Activated naive CD4-positive, alpha-beta T cell treated with anti-CD3 and anti-CD28 coated beads, Interleukin-2, amount 50 U/mL, for 24 hours (primary cell): ENCODE data around the gene CFAP20DC.
"Not testable (repeated sequence)": the region's sequence is repeated elsewhere in the genome, so short reads cannot be mapped to it uniquely, and the experiment has no call there.

Experiments
- H3K27ac Mint-ChIP-seq: one replicate; pipeline ENCODE4 v1.8.0; 2021; ENCODE audit warnings: mild to moderate bottlenecking, mixed read lengths
- H3K27me3 Mint-ChIP-seq: one replicate; pipeline ENCODE4 v1.8.0; 2021; ENCODE audit warnings: mixed read lengths
- H3K36me3 Mint-ChIP-seq: one replicate; pipeline ENCODE4 v1.8.0; 2021; ENCODE audit warnings: mixed read lengths
- H3K4me1 Mint-ChIP-seq: one replicate; pipeline ENCODE4 v1.8.0; 2021; ENCODE audit warnings: mixed read lengths
- H3K4me3 Mint-ChIP-seq: one replicate; pipeline ENCODE4 v1.8.0; 2021; ENCODE audit warnings: mild to moderate bottlenecking, mixed read lengths
- H3K9me3 Mint-ChIP-seq: one replicate; pipeline ENCODE4 v1.8.0; 2021; ENCODE audit warnings: mixed read lengths

Gene CFAP20DC

DNA sequence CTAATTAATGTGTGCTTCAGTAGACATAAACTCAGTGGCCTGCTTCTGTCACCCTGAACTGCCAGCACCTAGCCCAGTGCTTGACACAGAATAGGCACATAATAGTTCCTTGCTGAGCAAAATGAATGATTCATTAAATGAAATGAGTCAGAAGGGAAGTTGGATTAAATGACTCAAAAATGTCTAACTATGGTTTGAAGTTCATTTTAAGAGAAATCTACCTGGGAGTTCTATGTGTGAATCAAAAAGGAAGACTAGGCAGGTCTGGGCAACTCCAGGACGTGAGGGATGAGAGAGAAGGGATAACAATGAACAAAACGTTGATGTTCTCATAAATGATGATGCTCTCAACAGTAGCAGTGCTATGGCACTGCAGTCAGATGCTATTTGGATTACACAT, 175.0 kb downstream of the CFAP20DC start:
- H3K4me1 Mint-ChIP-seq, result no peaks in the 10 kb centered on the region
- no peak overlapping the region for H3K27ac Mint-ChIP-seq
- peaks cover 1% of the 10 kb centered on the region for H3K27me3 Mint-ChIP-seq
- no peak overlapping the region for H3K4me3 Mint-ChIP-seq
- H3K9me3 Mint-ChIP-seq, result no peaks in the 10 kb centered on the region
- H3K36me3 Mint-ChIP-seq, result no peaks in the 10 kb centered on the region

DNA sequence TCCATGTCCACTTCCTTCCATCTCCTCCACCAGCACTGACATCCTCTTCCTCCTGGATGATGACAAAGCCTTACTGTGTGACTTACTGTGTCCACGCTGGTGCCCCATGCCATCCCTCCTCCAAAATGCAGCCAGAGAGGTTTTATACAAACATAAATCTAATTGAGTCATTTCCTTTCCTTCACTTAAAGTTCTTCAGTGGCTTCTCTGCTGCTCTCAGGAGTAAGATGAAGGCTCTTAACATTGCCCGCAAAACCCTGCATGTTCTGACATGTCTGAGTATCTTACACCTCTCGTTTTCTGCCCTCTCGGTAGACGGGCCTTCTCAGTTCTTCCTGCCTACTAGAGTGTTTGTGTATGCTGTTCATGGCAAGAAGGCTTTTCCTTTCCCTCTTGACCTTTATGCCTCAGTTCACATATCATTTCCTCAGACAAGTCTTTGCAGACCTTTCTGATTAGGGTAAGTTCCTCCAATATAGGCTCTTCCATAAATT, 175.5 kb downstream of the CFAP20DC start:
- H3K27me3 Mint-ChIP-seq, result peaks cover 1% of the 10 kb centered on the region
- H3K4me3 Mint-ChIP-seq, result no peak overlapping the region
- H3K27ac Mint-ChIP-seq, result no peak overlapping the region
- no peaks in the 10 kb centered on the region for H3K4me1 Mint-ChIP-seq
- H3K9me3 Mint-ChIP-seq, result no peaks in the 10 kb centered on the region
- H3K36me3 Mint-ChIP-seq, result no peaks in the 10 kb centered on the region

DNA sequence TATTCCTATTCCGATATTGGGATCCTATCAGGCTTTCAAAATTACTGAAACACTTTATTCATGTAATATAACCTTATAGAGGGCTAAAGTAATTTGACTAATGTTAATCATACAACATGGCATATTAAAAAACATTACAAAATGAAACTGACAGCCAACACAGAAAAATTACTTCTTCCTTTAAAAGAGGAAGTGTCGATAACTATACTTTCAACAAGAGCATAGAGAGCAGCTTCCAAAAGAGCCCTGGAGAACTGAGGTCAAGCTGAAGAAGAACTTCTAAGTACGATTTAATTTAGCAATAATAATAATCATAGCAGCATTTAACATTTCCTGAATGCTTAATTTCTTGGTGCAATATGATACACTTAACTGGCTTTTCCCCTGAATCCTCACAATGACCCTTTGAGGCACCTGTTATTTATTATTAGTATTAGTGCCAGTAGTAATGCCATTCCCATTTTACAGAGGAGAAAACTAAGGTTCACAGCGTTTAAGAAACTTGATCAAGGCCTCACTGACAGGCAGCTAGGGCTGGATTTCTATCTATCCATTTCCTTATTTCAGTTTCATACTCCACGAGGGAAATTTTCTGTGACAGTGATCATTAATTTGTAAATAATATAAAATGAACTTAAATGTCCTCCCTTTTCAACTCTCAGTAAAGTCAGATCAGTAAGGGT, 181.6 kb downstream of the CFAP20DC start:
- Mint-ChIP-seq H3K4me1 (no peaks in the 10 kb centered on the region), H3K27ac (no peak overlapping the region), H3K27me3 (peaks cover 1% of the 10 kb centered on the region), H3K9me3 (no peaks in the 10 kb centered on the region), H3K36me3 (no peaks in the 10 kb centered on the region), H3K4me3 (no peak overlapping the region)

DNA sequence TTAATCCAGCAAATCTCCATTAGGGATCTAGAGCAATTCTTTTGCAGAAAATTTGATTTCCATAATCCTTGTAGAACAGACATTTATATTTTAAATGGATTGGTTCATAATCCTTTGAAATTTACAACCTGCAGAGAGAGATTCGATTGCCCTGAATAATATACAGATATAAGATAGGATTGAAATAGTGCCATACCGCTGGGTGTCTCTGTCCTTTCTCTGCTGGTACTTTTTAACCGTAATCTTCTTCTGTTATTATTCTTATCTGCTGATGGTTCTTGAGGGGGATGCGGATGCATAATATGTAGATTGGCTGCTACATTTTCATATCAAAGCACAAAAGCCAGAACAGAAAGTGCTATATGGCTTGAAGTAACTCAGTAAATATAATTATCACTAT, 182.2 kb downstream of the CFAP20DC start:
- H3K9me3 Mint-ChIP-seq, result no peaks in the 10 kb centered on the region
- H3K36me3 Mint-ChIP-seq, result no peaks in the 10 kb centered on the region
- H3K27me3 Mint-ChIP-seq, result peaks cover 1% of the 10 kb centered on the region
- no peak overlapping the region for H3K27ac Mint-ChIP-seq
- no peak overlapping the region for H3K4me3 Mint-ChIP-seq
- H3K4me1 Mint-ChIP-seq, result no peaks in the 10 kb centered on the region

DNA sequence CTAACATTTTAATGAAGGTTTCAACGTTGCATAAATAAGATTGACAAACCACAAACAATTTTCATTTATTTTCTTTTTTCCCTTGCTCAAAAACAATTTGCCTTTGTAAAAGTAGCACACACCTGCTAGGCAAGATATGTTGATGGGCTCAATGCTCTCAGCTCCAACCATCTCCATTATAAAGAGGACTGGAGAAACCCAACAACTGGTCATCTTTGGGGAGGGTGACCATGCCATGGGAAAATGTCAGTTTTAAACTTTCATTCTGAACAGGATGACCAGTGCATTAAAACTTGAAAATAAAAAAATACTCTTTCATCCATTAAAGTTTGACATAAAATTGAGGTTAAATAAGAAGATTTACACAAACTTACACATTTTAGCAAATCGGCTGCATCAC, 183.7 kb downstream of the CFAP20DC start:
- Mint-ChIP-seq H3K4me3 (no peak overlapping the region), H3K9me3 (no peaks in the 10 kb centered on the region), H3K4me1 (no peaks in the 10 kb centered on the region), H3K27ac (no peak overlapping the region), H3K27me3 (peaks cover 4% of the 10 kb centered on the region), H3K36me3 (no peaks in the 10 kb centered on the region)

DNA sequence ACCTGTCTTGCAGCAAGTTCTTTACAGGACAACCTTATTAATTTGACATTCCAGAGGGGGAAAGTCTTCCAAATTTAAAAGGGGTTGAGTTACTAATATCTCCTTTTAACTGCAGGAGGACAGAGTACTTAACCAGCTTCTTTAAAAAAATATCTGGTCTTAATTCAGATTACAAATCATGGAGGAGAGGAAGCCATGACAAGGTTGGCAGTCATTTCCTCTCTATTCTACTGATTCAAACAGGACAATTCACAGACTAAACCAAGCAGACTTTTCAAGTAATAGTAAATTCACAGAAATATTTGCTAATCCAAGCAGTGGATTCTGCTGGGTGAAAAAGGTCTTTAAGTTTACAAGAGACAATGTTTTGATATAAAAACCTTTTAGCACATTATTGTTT, 185.3 kb downstream of the CFAP20DC start:
- no peaks in the 10 kb centered on the region for H3K4me1 Mint-ChIP-seq
- no peak overlapping the region for H3K27ac Mint-ChIP-seq
- no peaks in the 10 kb centered on the region for H3K9me3 Mint-ChIP-seq
- peaks cover 6% of the 10 kb centered on the region for H3K27me3 Mint-ChIP-seq
- H3K4me3 Mint-ChIP-seq, result no peak overlapping the region
- H3K36me3 Mint-ChIP-seq, result no peaks in the 10 kb centered on the region

DNA sequence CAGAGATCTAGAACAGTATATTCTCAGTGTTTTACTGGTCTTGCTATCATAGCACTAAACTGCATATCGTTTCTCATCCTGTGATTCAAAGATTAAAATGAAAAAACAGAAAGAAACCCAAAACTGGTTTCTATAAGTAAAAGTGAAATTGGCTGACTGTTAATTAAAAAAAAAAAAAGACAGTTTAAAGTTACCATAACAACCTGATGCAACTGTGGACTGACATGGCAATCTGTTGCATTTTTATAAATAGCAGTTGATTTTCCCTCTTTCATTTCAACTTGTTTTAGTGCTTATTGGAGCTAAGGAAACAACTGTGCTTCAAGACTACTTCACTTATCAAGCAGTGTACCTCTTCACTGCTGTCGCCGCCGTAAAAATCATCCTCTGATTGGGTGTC, 186.6 kb downstream of the CFAP20DC start:
- Mint-ChIP-seq H3K4me1 (no peaks in the 10 kb centered on the region), H3K27ac (no peak overlapping the region), H3K4me3 (no peak overlapping the region)

DNA sequence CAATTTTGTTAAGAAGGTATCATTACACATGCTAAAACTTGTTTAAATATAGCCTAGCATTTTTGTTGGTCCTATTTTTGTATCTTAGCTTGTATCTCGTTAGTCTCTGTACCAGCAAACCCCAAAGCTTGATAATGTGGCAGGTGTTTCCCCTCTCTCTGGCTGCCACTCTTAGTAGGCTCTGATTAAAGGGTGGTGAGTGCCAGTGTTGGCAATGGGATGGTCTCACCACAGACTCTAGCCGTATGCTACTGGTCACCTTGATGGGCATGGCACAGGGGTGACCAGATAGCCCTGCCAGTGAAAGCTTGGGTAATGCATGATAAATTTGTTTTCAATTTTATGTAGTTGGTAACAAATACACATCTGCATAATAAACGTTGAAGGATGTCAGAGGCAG, 188.3 kb downstream of the CFAP20DC start:
- Mint-ChIP-seq H3K4me3 (no peak overlapping the region), H3K4me1 (no peaks in the 10 kb centered on the region), H3K27me3 (peaks cover 6% of the 10 kb centered on the region), H3K27ac (no peak overlapping the region), H3K9me3 (no peaks in the 10 kb centered on the region), H3K36me3 (no peaks in the 10 kb centered on the region)

More for the DNA sequence above, 186.6 kb downstream of the CFAP20DC start:
- H3K9me3 Mint-ChIP-seq, result no peaks in the 10 kb centered on the region
- H3K27me3 Mint-ChIP-seq, result peaks cover 6% of the 10 kb centered on the region
- no peaks in the 10 kb centered on the region for H3K36me3 Mint-ChIP-seq

DNA sequence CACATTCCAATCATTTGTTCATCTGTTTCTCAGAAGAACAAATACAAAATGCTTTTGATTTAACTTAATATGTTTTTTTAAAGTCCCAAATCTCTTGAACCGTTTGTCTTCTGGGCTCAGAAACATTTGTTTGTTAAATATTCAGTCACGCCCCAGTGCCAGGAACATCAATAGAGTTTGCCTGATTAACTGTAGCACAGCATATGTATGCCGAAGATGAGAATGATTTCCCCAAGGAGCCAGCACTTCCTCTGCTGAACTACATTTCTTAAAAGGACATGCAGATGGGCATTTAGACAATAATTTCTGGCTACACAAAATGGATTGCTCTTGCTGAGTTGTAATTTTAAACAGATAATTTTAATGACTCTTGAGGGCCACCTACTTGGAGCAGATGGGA, 191.7 kb downstream of the CFAP20DC start:
- no peak overlapping the region for H3K4me3 Mint-ChIP-seq
- peaks cover 4% of the 10 kb centered on the region for H3K27me3 Mint-ChIP-seq
- H3K4me1 Mint-ChIP-seq, result no peaks in the 10 kb centered on the region
- H3K36me3 Mint-ChIP-seq, result no peaks in the 10 kb centered on the region
- no peak overlapping the region for H3K27ac Mint-ChIP-seq
- no peaks in the 10 kb centered on the region for H3K9me3 Mint-ChIP-seq

DNA sequence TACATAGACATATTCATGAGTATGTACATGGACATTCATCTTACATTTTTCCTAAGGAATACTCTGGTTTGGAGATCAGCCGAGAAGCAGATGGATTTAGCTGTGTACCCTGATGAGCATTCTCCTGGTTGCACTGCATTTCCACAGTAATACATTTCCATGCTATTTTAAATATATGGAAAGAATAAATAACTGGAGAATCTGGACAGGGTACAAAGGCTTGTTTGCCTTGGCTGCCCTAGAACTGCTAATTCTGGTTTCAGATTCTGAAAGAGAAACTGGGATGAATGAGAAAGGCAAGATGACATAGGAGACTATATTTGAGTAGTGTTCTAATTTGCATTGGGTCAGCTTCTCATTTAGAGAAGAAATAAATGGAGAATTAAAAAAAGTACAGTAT, 192.4 kb downstream of the CFAP20DC start:
- H3K4me1 Mint-ChIP-seq, result no peaks in the 10 kb centered on the region
- no peaks in the 10 kb centered on the region for H3K9me3 Mint-ChIP-seq
- no peak overlapping the region for H3K4me3 Mint-ChIP-seq
- H3K36me3 Mint-ChIP-seq, result no peaks in the 10 kb centered on the region
- H3K27ac Mint-ChIP-seq, result no peak overlapping the region
- H3K27me3 Mint-ChIP-seq, result peaks cover 4% of the 10 kb centered on the region

DNA sequence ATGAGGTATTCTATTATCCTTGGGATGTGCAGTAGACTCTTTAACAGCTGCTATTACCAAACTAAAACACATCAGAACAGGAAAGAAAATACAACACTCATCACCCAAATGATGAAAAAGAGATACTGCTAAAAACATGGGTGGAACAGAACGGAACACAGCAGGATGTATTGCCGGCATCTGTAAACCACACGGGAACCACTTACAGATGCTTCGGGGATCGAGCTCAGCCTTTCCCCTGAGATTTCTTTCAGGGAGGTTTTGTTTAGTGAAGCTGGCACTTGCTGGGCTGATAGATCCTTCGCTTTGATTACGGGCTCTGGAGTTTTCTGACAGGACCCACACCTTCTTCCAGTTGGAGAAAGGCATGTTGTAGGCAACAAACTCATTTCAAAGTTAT, 201.0 kb downstream of the CFAP20DC start:
- H3K4me3 Mint-ChIP-seq, result no peak overlapping the region
- H3K27me3 Mint-ChIP-seq, result no peaks in the 10 kb centered on the region
- H3K36me3 Mint-ChIP-seq, result no peaks in the 10 kb centered on the region
- no peaks in the 10 kb centered on the region for H3K9me3 Mint-ChIP-seq
- no peak overlapping the region for H3K27ac Mint-ChIP-seq
- H3K4me1 Mint-ChIP-seq, result no peaks in the 10 kb centered on the region

DNA sequence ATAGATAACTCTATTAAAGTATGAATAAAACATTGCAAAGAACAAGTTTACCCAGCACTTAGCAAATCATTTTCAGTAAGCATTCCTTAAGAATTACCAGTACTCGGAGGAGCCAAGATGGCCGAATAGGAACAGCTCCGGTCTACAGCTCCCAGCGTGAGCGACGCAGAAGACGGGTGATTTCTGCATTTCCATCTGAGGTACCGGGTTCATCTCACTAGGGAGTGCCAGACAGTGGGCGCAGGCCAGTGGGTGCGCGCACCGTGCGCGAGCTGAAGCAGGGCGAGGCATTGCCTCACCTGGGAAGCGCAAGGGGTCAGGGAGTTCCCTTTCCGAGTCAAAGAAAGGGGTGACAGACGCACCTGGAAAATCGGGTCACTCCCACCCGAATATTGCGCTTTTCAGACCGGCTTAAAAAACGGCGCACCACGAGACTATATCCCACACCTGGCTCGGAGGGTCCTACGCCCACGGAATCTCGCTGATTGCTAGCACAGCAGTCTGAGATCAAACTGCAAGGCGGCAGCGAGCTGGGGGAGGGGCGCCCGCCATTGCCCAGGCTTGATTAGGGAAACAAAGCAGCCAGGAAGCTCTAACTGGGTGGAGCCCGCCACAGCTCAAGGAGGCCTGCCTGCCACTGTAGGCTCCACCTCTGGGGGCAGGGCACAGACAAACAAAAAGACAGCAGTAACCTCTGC, 207.6 kb downstream of the CFAP20DC start:
- H3K9me3 Mint-ChIP-seq, H3K36me3 Mint-ChIP-seq, H3K27me3 Mint-ChIP-seq, H3K4me3 Mint-ChIP-seq, H3K4me1 Mint-ChIP-seq, H3K27ac Mint-ChIP-seq: not testable (repeated sequence)

DNA sequence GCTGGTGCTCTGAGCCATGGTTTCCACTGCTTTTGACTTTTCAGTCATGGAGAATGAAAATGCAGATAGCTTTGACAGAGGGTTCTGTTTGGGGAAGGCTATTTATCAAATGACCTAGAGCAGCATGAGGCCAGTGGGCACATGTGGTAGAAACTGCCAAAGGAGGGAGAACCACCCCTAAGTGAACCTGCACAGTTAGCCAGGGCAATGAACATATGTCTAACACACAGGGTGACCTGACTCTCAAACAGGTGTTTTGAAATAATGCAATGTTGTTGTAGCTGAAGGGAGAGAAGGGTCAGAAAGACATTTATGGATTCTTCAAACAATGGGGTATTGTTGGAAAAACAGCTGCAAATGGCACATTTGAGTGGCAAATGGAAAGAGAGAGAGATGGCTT, 208.9 kb downstream of the CFAP20DC start:
- H3K4me1 Mint-ChIP-seq, result no peaks in the 10 kb centered on the region
- no peaks in the 10 kb centered on the region for H3K36me3 Mint-ChIP-seq

DNA sequence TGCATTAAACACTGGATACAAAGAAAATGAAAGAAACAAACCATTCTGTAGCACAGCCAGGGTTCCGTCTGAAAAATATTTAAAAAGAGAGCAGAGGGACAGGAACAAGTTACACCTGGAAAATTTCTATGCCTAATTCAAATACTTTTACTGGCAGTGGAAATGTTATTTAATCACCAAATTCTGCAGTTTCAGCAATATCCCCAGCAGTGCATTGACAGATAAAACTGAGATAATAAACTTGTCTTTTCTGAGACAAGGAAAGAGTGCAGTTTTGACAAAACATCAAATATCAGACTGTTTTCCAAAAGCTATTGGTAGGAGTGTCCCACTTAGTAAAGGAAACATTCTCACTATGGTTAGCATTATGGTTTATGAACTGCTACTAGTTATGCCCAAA, 209.9 kb downstream of the CFAP20DC start:
- H3K9me3 Mint-ChIP-seq, result no peaks in the 10 kb centered on the region
- no peaks in the 10 kb centered on the region for H3K4me1 Mint-ChIP-seq
- no peak overlapping the region for H3K27ac Mint-ChIP-seq
- H3K27me3 Mint-ChIP-seq, result peaks cover 2% of the 10 kb centered on the region
- H3K4me3 Mint-ChIP-seq, result no peak overlapping the region
- H3K36me3 Mint-ChIP-seq, result no peaks in the 10 kb centered on the region

More for the DNA sequence above, 208.9 kb downstream of the CFAP20DC start:
- H3K9me3 Mint-ChIP-seq, result no peaks in the 10 kb centered on the region
- H3K27me3 Mint-ChIP-seq, result peaks cover 2% of the 10 kb centered on the region
- no peak overlapping the region for H3K27ac Mint-ChIP-seq
- H3K4me3 Mint-ChIP-seq, result no peak overlapping the region

DNA sequence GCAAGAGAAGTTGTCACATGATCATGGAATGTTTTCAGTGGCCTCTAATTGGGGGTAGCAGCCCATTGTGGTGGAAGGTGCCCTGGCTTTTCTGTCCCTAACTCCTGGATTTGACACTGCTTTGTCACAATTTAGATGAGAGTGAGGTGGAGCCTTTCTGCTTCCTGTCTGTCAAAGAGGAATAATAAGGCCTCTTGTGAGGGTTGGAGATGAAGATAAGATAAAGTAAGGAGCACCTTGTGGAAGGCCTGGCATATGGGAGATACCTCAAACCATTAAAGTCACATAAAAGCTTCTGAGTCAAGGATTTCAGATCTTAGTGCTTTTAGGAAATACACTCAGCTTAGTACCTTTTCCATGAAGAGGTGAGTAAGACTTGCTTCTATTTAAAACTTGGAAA, 210.6 kb downstream of the CFAP20DC start:
- no peak overlapping the region for H3K4me3 Mint-ChIP-seq
- H3K27ac Mint-ChIP-seq, result no peak overlapping the region
- H3K36me3 Mint-ChIP-seq, result no peaks in the 10 kb centered on the region
- peaks cover 4% of the 10 kb centered on the region for H3K27me3 Mint-ChIP-seq
- no peaks in the 10 kb centered on the region for H3K4me1 Mint-ChIP-seq
- no peaks in the 10 kb centered on the region for H3K9me3 Mint-ChIP-seq

DNA sequence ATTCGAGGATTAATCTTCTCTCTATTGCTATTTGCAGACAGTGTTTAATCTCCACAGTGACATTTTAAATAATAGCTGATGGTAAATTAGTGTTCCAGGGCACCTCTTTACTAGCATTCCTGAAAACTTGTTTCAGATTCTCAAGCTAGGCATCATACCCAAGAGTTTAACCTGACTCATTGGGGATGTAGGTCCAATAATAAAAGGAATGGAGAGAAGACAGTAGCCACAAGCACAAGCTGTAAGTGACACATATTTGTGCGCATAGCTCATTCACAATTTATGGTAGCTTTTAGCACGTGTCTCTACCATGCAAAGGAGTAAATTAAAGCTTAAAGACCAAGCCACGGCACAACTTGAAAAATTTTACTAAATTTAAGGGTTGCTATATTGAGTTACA, 212.0 kb downstream of the CFAP20DC start:
- no peaks in the 10 kb centered on the region for H3K36me3 Mint-ChIP-seq
- H3K27ac Mint-ChIP-seq, result no peak overlapping the region
- peaks cover 6% of the 10 kb centered on the region for H3K27me3 Mint-ChIP-seq
- no peaks in the 10 kb centered on the region for H3K9me3 Mint-ChIP-seq
- no peaks in the 10 kb centered on the region for H3K4me1 Mint-ChIP-seq
- H3K4me3 Mint-ChIP-seq, result no peak overlapping the region
